Gastrocnemius medialis (tissue), 4 donors: ENCODE results near the gene PRKCE. TPM values are rescaled to one million over a fixed set of nuclear protein-coding genes. Genes with fewer than 3 reads are reported as not detected.
A peak's percentile ranks its signal among the peaks of the same experiment; 100 is the strongest.

Experiments used
- ATAC-seq, 2 donors: fragments of 150-250 bp; one replicate each; pipeline ENCODE4 v1.9.1; 2016
- DNase-seq, 2 donors: peaks; one replicate each; pipeline ENCODE4 v3.0.0-alpha.2; 2019
- H3K27ac ChIP-seq, 4 donors: fragments of 200-600 bp; sonication (generic); 1 replicate in 1 of 4; 2 replicates in 3 of 4; pipeline ENCODE4 v1.5.1; 2016 to 2018; ENCODE audit warnings: mild to moderate bottlenecking in 2 of 4, moderate library complexity in 1 of 4
- H3K27me3 ChIP-seq, 3 donors: fragments of 200-600 bp; sonication (generic) in 2 of 3; 1 replicate in 1 of 3; 2 replicates in 2 of 3; pipeline versions ENCODE4 v1.5.1 to v1.6.0; 2016 to 2019; ENCODE audit warnings: mild to moderate bottlenecking in 1 of 3, moderate library complexity in 1 of 3
- H3K36me3 ChIP-seq, 2 donors: fragments of 200-600 bp; sonication (generic) in 1 of 2; one replicate each; pipeline ENCODE4 v1.5.1; 2017 to 2018
- H3K4me1 ChIP-seq, 2 donors: fragments of 200-600 bp; sonication (generic) in 1 of 2; one replicate each; pipeline ENCODE4 v1.5.1; 2016 to 2017; ENCODE audit warnings: mild to moderate bottlenecking in 2 of 2
- H3K4me3 ChIP-seq, 4 donors: fragments of 200-600 bp; sonication (generic) in 3 of 4; 1 replicate in 1 of 4; 2 replicates in 3 of 4; pipeline ENCODE4 v1.5.1; 2016 to 2019; ENCODE audit warnings: mild to moderate bottlenecking in 2 of 4
- H3K9me3 ChIP-seq, 3 donors: fragments of 200-600 bp; sonication (generic) in 2 of 3; 1 replicate in 1 of 3; 2 replicates in 2 of 3; pipeline ENCODE4 v1.5.1; 2016 to 2019
- POLR2A ChIP-seq, 2 donors: fragments of 450-650 bp; IDR thresholded peaks; one replicate each; pipeline ENCODE4 v1.6.1; 2017; ENCODE audit warnings: antibody characterized with exemption in 2 of 2, mild to moderate bottlenecking in 2 of 2, moderate library complexity in 2 of 2
- in situ Hi-C, 4 donors: fragments of 200-750 bp; cut with MboI; loops; one replicate each; pipeline versions ENCODE4 v1.15.0 to v1.8.0; 2017; ENCODE audit warnings: low sequenced_read_pairs in 4 of 4
- intact Hi-C: fragments of 100-400 bp; cut with DNase I; formaldehyde crosslinking; loops from one replicate; pipeline ENCODE4 v1.15.1; 2023; ENCODE audit warnings: low total_unique reads
- total RNA-seq, 4 donors: library from RNA; depleted of rRNA; stranded (reverse); fragments of >200 nt; gene quantifications; one replicate each; pipeline versions ENCODE4 v1.1.0 to v1.2.3, GENCODE V29; 2016
- TF ChIP-seq, protein P1 (sequence below), 5 experiments: fragments of 450-650 bp in 3 of 5; fragments of 200-600 bp in 2 of 5; sonication (generic) in 2 of 5; IDR thresholded peaks in 4 of 5; conservative IDR thresholded peaks in 1 of 5; 1 replicate in 4 of 5; 2 replicates in 1 of 5; pipeline ENCODE4 v1.5.1; 2016 to 2019; ENCODE audit warnings: antibody characterized with exemption in 5 of 5, mild to moderate bottlenecking in 3 of 5, moderate library complexity in 3 of 5

The PRKCE gene
- total RNA-seq, 4 donors from 2014 or later = 5.8 to 28.9 (median 11.8) TPM

DNA sequence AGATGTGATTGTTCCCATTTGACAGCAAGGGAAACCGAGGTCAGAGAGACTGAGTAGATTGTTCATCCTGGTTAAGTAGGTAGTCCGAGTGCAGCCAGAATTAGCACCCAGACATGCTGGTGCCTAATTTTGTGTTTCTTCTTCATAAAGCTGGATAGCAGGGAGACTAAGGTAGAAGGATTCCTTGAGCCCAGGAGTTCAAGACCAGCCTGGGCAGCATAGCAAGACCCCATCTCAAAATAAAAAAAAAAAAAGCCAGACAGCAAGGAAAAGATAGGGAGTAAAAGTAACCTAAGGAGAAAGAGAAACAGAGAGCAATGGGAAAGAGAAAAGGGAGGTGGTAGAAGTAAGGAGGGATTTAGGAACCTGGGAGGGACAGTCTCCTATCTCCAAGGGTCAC lies 120.6 kb downstream of the PRKCE start:
- in situ Hi-C loops = no loop called here
- peaks cover 17% of the 10 kb centered on the region in 2 donors for H3K4me1 ChIP-seq

DNA sequence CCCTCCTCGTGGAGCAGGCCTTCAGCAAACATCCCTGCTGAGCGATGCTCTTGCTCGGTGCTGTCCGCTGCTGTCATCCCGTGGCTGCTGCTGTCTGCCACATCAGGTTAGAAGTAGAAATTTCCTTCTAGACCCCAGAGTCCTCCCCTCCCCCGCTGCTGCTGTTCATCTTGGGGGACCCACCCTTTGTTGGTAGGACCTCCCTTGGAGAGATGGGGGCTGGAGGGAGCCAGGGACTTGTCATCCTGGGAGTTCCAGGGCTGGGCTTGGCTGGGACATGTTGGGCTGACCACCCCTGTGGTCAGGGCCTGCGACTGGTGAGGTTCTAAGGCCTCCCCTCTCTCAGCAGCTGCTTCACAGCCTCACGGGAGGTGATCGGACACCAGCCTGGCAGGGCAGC lies 122.4 kb downstream of the PRKCE start:
- Histone ChIP-seq H3K4me3 (no peak overlapping the region), H3K9me3 (no peaks in the 10 kb centered on the region), H3K4me1 (peaks cover 11 to 17% of the 10 kb centered on the region in 2 donors), H3K36me3 (no peaks in the 10 kb centered on the region), H3K27ac (peak overlapping the region in 2 of 4 donors; percentile 34 to 48), H3K27me3 (no peaks in the 10 kb centered on the region)
- TF ChIP-seq POLR2A (IDR thresholded peaks at IDR 0.05) = no peak
- TF ChIP-seq, protein P1, sequence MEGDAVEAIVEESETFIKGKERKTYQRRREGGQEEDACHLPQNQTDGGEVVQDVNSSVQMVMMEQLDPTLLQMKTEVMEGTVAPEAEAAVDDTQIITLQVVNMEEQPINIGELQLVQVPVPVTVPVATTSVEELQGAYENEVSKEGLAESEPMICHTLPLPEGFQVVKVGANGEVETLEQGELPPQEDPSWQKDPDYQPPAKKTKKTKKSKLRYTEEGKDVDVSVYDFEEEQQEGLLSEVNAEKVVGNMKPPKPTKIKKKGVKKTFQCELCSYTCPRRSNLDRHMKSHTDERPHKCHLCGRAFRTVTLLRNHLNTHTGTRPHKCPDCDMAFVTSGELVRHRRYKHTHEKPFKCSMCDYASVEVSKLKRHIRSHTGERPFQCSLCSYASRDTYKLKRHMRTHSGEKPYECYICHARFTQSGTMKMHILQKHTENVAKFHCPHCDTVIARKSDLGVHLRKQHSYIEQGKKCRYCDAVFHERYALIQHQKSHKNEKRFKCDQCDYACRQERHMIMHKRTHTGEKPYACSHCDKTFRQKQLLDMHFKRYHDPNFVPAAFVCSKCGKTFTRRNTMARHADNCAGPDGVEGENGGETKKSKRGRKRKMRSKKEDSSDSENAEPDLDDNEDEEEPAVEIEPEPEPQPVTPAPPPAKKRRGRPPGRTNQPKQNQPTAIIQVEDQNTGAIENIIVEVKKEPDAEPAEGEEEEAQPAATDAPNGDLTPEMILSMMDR (IDR thresholded peaks at IDR 0.05 in 4 of 5, conservative IDR thresholded peaks at IDR 0.05 in 1 of 5) = no peak
- no peak for DNase-seq
- in situ Hi-C loops (no loop called here), intact Hi-C loops (no loop called here)
- no peak for ATAC-seq

More for the DNA sequence above, 120.6 kb downstream of the PRKCE start:
- ATAC-seq = no peak
- no peak for TF ChIP-seq POLR2A (IDR thresholded peaks at IDR 0.05)
- TF ChIP-seq, protein P1 (IDR thresholded peaks at IDR 0.05 in 4 of 5, conservative IDR thresholded peaks at IDR 0.05 in 1 of 5) = no peak
- no peaks in the 10 kb centered on the region for H3K36me3 ChIP-seq
- H3K9me3 ChIP-seq = no peaks in the 10 kb centered on the region
- H3K27ac ChIP-seq = no peak overlapping the region
- DNase-seq = no peak
- intact Hi-C loops = no loop called here
- H3K4me3 ChIP-seq = no peak overlapping the region
- H3K27me3 ChIP-seq = no peaks in the 10 kb centered on the region

DNA sequence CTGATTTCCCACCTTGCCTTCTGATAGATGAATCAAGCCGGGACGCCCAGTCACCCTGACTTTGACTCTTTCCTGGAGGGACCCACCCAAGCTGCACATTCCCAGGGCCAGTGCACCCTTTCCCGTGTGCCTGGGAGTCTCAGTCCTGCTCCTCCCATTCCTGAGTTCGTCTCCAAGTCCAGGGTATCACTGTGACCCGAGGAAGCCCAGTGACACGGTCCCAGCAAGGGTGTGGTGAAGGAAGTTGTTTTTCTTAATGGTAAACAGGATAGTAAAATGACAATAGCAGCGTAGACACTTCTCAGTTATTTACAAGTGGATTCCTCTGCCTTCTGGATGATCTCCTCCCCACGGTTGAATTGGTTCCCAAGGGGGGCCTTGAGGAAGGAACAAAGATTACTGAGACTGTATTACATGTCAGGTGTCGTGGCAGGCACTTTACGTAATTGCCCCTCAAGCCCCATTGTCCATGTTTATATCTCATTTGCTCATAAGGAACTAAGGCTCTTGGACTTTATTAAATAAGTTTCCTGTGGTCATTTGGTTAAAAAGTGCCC lies 123.3 kb downstream of the PRKCE start:
- Histone ChIP-seq H3K4me1 (peaks cover 11 to 14% of the 10 kb centered on the region in 2 donors), H3K27me3 (no peaks in the 10 kb centered on the region), H3K36me3 (no peaks in the 10 kb centered on the region), H3K4me3 (no peak overlapping the region), H3K27ac (peak overlapping the region in 2 of 4 donors; percentile 34 to 48), H3K9me3 (no peaks in the 10 kb centered on the region)
- intact Hi-C loops = no loop called here
- no peak for TF ChIP-seq POLR2A (IDR thresholded peaks at IDR 0.05)
- TF ChIP-seq, protein P1 (IDR thresholded peaks at IDR 0.05 in 4 of 5, conservative IDR thresholded peaks at IDR 0.05 in 1 of 5) = no peak
- ATAC-seq (no peak), DNase-seq (no peak)
- in situ Hi-C loops = loop anchor here (5.0 to 25.0 kb wide), 3 partner anchors 127 to 163 kb away; no protein-coding TSS in a partner anchor

DNA sequence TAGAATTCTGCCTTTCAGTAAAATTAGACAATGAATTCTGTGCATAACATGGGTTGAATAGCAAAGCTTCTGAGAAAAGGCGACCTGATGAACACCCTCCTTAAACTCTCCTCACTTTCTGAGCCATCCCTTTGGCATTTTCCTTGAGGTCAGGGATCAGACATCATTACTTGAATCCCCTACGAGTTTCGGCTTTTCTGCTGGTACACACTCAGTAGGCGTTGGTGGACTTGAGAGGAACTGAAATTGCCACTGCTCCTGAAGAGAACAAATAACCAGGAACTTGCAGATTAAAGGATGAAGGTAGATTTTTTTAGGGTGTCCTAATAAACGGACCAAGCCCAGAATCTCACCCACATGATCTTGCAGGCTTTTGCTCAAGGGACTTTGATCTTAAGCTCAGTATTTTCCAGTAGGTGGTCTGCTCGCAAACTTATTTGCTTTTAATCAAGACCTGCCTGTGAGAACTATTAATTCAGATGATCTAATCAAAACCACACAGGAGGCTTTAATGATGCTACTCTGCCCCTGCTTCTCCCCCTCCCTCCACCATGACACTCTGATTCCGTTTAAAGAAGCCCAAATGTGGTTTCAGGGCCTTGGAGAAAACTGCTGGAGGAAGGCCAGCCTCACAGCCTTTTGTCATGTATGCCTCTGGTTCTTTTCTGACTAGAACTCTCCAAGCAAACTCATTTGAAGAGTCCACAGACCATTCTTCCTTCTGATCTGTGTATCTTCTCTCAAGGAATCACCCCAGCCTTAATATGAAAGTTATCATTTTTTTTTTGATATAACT lies 124.9 kb downstream of the PRKCE start:
- no peak overlapping the region for H3K27ac ChIP-seq
- intact Hi-C loops (no loop called here), in situ Hi-C loops (loop anchor here (5.0 to 25.0 kb wide), 3 partner anchors 129 to 161 kb away; no protein-coding TSS in a partner anchor)

More for the DNA sequence above, 124.9 kb downstream of the PRKCE start:
- H3K4me1 ChIP-seq = no peaks in the 10 kb centered on the region
- H3K4me3 ChIP-seq = no peak overlapping the region
- ATAC-seq (no peak), DNase-seq (no peak)
- H3K36me3 ChIP-seq = no peaks in the 10 kb centered on the region
- TF ChIP-seq, protein P1 (IDR thresholded peaks at IDR 0.05 in 4 of 5, conservative IDR thresholded peaks at IDR 0.05 in 1 of 5) = no peak
- TF ChIP-seq POLR2A (IDR thresholded peaks at IDR 0.05) = no peak
- no peaks in the 10 kb centered on the region for H3K27me3 ChIP-seq
- no peaks in the 10 kb centered on the region for H3K9me3 ChIP-seq
